CD4-positive, alpha-beta T cell treated with Interleukin-4 for 1 hour (primary cell): ENCODE results near the gene ATIC.
A peak's percentile ranks its signal among the peaks of the same experiment; 100 is the strongest.
"Not testable (repeated sequence)": the region's sequence is repeated elsewhere in the genome, so short reads cannot be mapped to it uniquely, and the experiment has no call there.

ENCODE experiments used
- DNase-seq, 2 donors: peaks; one replicate each; pipeline ENCODE4 v3.0.0-alpha.2; 2020 to 2022

Gene ATIC

DNA sequence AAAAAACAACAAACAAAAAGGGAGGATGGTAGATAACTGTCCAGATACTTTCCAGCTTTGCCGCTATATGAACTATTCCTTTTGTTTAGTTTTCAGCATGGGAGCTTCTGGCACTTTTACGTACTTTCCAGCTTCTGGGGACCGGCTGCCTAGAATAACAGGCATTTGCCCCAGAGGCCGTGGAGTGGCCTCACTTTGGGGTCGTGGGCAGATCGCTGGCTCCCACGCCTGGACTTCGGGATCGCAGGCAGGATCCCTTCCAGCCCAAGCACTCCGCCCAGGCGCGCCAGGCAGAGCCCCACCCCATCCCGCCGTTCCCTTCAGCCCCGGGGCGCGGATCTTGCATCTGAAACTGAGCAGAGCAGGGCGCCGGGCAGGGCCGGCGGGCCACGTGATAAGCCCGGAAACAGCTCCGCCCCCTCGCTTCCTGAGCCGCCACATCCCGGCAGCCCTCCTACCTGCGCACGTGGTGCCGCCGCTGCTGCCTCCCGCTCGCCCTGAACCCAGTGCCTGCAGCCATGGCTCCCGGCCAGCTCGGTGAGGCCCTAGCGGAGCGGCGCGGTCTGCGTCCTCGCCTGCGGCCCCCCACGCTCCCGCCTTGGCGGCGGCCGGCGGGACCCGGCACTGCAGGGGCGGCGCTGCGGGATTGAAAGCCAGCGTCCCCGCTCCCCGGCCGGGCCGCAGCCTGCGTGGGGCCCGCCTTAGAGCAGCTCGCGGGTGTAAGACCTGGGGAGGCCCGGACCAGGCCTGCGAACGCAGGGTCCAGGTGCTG lies at the start of gene ATIC:
Gene ATIC (plus strand): TSS at position 435 of the 772 bp plus-strand sequence. CDS start 84 bp downstream, at position 519.
- peak; percentile 87 to 88 for DNase-seq

DNA sequence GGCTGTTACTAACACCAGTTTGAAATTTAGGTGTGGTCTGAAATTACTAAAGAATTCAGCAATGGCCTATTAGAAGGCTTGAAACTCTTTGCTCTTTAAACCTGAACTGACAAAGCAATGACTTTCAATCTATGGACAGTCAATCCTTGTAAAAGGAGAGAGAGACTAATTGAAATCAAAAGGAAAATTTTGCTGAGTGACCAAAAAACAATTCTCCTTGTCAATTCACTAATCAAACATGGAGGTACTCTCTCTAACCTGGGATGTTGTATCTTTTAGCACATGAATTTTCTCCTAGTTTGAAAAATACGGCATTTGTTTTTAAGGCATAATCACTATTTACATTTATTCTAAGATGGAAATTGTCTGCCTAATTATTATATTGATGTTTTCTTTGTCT lies 49.6 kb upstream of the ATIC start:
- no peak for DNase-seq

DNA sequence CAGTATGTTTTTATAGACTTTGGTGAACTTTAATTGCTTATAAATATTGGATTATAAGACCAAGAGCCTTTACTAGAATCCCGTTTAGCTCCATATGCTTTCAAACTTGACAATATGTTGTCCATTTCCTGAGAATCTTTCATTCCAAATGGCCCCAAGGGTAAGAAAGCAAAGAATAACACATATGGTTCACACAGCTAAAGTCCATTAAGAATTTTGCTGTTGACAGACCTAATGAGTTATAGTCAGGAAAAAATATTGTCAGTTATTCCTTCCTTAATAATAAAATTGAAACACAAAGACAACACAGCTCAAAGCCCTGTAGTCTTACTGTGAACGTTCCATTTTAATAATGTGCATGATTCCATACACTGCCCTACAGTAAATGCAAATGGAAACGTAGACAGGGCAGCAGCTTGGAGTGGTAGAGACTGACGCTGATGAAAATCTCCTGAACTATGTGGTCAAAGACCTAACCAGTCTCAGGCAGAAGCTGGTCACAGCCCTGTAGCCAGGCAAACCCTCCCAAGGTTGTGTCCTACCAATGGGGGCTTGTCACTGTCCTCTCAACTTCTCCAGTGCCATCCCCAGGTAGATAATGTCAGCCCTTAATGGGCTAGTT lies 49.0 kb upstream of the ATIC start:
- no peak for DNase-seq

DNA sequence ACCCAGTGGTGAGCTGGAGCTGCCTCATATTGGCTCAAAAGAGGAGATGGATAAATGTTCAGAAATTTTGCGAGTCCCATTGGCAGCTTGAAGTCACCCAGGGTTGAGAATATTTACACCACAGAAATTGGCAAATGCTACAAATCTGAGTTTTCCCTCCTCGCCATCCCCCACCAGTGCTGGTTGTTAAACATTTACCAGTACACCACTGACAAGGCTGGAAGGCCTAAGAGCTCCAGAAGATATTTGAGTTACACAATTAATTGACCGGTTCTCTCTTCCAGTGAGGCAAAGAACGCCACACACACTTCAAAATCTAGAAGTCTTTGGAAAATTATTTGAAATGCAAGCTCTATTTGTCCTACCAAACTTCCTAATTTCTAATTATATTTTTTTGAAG lies 47.5 kb upstream of the ATIC start:
- no peak for DNase-seq

DNA sequence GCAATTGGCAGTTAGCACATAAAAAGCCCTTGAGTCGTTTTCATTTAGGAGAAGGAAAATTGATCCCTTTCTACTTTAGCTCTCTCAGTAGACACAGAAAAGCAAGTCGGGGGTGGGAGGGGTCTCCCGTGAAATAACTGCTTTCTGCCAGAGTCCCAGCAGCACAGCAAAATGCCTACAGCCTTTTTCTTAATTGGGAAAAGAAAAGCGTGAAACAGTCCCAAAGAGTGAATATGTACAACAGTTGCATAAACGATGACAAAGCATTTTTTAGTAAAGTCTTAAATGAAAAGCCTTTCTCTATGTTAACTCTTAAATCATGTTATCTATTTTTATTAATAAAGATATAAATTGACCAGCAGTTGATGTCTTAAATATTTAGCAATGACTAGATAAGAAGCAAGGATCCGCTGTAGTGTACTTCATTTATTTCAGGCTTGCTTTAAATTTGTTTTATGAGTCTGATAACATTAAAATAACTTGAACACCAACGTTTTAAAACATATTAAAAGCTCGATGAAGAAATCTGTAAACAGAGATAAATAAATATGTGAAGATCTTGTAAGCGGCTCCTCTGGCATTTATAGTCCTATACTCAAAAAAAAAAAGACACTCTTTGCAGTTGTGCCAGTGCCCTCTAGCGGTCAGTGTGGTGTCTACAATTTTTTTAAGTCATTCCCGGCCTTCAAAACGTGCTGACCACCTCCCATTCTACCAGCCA lies 42.3 kb upstream of the ATIC start:
- peak; percentile 47 to 59 for DNase-seq

DNA sequence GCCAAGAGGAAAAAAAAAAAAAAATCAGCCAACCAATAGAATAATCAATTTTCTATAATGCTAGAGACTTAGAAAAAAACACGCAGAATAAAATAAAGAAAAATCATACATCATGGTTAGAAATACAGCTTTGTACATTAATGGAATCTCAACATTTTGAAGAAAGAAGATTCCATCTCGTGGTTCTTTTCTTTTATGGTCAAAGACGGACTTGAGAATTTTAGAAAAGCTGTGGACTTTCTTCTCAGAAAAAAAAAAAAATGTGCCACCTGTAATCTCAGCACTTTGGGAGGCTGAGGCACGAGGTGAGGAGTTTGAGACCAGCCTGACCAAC lies 41.8 kb upstream of the ATIC start:
- no peak for DNase-seq

DNA sequence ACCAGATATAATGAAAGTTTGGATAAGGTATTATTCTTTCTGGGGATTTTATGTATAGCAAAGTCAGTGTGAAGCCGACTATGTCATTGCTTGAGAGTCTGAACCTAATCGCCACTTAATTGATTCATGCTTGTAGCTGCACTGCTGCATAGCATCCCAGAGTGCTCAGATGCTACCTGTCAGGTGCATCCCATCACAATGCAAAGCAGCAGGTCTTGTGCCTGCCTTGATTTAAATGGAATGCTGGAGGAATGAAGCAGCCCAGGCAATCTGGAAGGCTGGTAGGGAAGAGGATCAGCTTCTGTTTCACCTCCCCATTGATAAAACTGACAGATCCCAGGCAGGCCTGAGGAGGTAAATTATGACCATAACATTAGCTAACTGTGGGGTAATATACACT lies 40.4 kb upstream of the ATIC start:
- no peak for DNase-seq

DNA sequence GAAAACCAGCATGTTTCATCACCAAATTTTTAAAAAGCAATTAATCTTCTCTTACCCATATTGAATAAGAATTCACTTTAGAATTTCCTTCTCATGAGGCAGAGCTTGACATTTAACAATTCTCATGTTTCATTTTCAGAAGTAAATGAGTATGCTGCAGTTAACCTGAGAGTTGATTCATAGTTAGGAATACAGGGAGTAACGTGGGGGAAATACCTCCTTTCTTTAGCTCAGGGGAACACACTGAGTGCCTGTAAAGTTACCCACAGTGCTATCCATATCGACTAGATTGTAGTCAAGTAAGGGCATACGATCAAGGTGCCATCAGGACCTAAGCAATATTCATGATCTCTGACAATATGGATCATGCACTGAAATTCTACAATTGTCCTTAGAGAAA lies 38.9 kb upstream of the ATIC start:
- DNase-seq = no peak

DNA sequence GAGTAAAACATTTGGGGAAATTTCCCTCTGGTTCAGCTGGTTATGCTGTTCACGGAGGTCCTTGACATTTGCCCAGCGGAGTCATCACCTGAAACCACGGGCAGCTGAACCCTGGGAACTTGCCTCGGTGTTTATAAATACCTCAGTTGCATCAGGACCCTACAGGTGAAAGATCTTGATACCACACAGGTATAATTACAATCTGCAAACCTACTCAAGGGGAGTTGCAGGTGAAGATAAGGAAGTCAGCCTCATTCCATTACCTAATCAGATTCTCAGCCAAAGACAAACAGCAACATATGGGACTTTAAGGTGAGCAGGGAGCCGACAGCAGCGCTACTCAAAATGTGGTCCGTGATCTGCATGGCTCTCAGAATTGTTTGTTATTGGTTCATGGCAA lies 37.0 kb upstream of the ATIC start:
- no peak for DNase-seq

DNA sequence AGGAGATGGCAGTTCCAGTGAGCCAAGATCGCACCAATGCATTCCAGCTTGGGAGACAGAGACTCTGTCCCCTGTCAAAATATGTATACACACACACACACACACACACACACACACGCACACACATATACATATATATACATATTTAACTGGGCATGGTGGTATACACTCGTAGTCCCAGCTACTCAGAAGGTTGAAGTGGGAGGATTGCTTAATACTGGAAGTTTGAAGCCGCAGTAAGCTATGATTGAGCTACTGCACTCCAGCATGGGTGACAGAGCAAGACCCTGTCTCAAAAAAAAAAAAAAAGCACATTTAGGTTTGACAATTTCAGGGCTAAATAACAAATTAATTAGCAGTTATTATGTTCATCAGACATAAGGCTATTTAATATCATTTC lies 36.0 kb upstream of the ATIC start:
- DNase-seq = no peak

DNA sequence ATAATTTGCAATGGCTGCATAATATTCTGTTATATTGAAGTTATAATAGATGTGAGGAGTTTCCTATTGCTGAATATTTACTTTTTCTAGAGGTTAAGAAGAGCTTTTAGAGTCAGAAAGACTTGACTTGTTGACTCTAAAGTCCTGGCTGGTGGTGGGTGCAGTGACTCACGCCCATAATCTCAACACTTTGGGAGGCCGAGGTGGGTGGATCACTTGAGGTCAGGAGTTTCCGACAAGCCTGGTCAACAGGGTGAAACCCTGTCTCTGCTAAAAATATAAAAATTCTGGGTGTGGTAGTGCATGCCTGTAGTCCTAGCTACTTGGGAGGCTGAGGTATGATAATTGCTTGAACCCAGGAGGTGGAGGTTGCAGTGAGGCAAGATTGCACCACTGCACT lies 33.9 kb upstream of the ATIC start:
- no peak for DNase-seq

DNA sequence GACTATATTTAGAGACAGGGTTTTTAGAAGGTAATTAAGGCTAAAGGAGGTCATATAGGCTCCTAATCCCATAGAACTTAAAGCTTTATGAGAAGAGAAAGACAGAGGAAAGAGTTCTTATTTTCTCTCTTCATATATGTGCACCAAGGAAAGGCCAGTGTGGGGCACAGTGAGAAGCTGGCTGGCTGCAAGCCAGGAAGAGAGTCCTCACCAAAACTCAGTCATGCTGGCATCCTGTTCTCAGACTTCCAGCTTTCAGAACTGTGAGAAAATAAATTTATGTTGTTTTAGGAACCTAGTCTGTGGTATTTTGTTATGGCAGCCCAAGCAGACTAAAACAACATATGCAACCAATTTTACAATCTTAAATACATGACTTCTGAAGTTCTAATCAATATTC lies 31.5 kb upstream of the ATIC start:
- no peak for DNase-seq

DNA sequence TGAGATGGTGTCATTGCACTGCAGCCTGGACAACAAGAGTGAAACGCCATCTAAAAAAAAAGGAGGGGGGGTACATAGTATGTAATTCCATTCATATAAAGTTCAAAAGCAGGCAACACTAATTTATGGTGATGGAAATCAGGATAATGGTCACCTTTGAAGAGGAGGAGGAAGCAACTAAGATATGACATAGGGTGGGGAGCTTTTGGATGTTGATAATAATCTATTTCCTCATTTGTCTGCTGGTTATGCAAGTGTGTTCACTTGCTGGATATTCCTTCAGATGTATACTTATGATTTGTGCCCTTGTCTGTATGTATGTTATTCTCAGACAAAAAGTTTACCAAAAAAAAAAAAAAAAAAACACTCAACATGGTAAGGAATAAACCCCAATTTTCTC lies 28.6 kb upstream of the ATIC start:
- no peak for DNase-seq

DNA sequence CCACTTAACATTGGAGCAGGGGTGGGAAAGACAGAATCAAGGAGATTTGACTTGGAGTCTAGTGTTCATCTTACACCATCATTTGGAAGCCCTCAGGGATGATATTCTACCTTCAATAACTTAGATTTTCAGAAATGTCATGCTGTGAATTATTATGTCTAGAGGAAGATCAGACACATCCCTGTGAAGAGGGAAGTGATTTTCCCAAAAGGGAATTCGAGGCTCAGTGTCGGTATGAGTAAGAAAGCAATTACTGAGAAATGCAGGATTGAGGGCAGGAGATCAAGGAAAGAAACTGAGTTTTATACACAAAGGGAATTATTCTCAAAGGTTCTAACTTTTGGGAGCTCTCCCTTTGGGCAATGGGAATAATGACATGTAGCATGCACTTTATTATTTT lies 25.6 kb upstream of the ATIC start:
- no peak for DNase-seq

DNA sequence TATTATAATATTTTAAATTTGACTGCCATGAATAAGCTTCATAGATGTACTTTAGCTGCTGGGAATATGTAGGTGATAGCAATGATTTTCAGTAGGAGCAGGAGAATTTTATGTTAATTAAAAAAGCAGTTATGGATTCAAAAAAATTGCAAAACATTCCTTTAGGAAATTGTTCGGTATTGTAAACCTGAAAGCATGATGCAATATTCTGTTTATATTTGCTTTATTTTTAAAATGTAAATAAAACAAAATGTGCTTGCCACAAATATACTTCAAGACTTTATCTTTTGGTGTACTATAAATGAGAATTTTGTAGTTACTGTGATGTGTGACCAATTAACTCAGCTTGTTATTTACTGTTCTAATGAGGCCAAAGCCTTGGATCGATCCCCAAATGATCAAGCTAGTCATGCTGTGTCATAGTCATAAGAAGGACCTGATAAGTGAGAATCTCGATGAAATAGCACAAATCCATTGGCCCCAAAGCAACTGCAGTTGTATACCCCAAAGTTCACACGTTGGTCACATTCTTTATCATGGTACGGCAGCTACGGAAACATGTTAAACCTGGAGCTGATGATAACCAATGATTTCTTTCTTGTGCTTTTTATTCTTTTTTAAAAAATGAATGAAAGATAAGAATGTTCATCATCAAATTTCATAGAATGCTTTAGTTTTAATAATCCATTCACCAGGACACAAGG lies 23.6 kb upstream of the ATIC start:
- DNase-seq = no peak

DNA sequence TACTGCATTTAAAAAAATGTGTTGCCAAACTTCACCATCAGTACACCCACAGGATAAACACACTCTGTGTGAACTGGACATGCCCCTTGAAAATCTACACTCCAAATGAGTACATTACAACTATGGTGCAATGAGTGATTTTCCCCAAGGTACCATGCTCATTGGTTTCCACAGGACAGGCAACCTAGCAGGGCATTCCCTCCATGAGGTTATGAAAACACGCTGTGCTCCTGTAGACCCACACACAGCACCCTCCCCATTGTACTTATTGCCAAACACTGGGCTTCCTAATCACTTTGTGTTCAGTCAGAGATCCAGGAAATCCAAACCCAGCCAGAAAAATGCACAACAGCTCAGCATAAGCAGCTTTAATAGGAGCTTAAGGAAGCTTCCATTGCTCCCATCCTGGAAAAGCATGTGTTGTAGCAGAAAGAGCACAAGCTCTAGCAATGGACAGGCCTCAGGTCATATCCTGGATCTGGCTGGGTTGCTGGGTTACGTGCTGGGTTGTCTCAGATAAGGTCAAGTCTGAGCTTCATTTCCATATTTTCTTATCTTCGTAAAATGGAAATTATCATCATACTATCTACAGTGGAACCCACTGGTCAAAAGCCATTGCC lies 20.8 kb upstream of the ATIC start:
- DNase-seq = no peak

DNA sequence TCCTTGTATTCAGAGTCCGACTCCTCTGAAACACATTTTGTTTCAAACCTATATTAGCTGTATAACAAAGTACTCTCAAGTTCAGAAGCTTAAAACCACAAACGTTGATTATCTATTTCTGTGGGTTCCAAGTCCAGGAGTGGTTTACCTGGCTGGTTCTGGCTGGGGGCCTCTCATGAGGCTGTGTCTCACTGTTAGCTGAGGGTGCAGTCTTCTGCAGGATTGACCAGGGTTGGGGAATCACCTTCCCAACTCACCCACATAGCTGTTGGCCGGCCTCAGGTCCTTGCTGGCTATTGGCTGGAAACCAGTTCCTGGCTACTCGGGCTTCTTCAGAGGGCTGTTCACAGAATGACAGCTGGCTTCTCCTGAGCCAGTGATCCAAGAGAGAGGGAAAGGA lies 18.0 kb upstream of the ATIC start:
- no peak for DNase-seq

DNA sequence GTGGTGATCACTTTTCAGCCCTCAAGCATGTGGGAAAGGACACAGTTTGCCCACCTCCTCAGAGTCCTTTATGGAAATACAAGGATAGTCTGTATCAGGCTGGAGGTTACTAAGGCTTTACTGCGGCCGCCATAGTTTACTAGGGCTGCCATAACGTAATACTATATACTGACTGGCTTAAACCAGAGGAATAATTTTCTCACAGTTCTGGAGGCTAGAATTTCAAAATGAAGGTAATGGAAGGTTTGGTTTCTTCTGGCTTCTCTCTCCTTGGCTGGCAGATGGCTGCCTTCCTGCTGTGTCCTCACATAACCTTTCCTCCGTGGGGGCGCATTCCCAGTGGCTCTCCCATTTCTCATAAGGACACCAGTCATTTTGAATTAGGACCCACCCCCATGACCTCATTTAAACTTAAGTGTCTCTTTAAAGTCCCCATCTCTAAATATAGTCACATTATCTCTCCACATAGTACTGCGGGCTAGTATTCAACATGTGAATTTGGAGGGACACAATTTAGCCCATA lies 12.5 kb upstream of the ATIC start:
- DNase-seq = no peak

DNA sequence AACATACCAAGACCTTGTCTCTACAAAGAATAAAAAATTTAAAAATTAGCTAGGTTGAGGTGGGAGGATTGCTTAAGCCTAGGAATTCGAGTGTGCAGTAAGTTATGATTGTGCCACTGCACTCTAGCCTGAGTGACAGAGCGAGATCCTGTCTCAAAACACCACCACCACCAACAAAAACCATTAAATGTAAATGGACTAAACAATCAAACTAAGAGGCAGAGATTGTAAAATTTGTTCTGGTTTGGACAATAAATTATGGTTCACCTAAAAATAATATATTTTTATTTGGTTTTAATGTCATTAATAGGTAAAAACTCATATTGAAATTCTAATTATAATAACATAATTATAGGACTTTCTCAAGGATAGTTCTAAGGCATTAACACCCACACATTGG lies 9.9 kb upstream of the ATIC start:
- DNase-seq = no peak

DNA sequence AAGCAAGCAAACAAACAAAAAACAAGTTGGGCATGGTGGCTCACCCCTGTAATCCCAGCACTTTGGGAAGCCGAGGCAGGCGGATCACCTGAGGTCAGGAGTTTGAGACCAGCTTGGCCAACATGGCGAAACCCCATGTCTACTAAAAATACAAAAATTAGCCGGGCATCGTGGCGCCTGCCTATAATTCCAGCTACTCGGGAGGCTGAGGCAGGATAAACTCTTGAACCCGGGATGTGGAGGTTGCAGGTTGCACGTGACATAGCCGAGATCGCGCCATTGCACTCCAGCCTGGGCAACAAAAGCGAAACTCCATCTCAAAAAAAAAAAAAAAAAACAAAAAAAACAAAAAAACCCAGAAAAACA lies 617 bp upstream of the ATIC start:
- DNase-seq = not testable (repeated sequence)

DNA sequence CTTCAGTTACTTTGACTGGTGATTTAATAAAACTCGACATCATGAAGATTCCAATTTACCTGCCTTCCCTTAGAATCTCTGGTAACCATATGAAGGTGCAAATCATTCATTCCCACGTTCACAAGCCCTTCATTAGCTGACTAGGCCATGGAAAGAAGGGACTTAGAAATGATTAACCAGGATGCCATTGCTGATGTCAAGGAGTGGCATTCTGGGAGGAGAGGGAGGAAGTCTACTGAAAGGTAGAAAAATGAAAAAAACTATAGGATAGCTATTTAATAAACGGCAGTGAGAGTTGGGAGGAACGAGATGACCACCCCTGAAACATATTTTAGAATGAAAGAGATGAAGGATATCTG lies 1.4 kb downstream of the ATIC start:
- no peak for DNase-seq

DNA sequence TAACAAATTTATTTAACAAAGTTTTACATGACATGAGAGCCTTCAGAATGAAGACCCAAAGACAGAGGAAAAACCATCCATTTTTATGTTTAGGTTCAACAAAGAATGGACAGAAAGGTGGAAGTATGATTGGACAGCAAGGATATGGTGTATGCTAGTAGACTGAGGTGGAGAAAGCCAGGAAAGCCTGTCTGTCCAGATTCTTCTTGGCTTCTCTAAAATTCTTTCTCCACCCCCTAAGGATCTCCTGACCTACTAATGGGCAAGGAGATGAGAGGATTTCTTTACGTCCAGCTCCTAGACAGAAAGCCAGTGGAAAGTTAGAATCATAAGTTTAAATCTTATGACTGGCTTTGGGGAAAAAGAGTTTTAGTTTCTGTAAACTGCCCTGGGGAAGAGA lies 3.0 kb downstream of the ATIC start:
- DNase-seq = no peak

DNA sequence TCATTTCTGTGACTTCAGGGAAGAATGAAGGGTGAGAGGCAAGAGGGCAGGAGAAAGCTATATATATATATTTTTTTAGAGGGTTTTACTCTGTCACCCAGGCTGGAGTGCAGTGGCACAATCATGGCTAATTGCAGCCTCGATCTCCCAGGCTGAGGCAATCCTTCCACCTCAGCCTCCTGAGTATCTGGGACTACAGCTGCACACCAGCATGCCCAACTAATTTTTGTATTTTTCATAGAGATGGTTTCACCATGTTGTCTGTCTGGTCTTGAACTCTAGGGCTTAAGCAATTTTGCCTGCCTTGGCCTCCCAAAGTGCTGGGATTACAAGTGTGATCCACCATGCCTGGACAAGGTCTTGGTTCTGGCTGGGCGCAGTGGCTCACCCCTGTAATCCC lies 3.4 kb downstream of the ATIC start:
- no peak for DNase-seq
